ENCODE data around the gene KLK10. TPM values are rescaled to one million over a fixed set of nuclear protein-coding genes. Genes with fewer than 3 reads are reported as not detected.

The KLK10 gene
- total RNA-seq, 4 donors from 2014 or later = 73.4 to 816 (median 310) TPM

GRCh38 chr19:51018745-51019543 lies 565 bp downstream of the KLK10 start:
- no peak for DNase-seq
- TF ChIP-seq CTCF (IDR thresholded peaks at IDR 0.05) (no peak), POLR2A (IDR thresholded peaks at IDR 0.05) (peak in 2 of 4 donors; percentile 33 to 72)
- Histone ChIP-seq H3K9me3 (no peaks in the 10 kb centered on the region), H3K27me3 (peaks cover 0 to 87% (median 2%) of the 10 kb centered on the region in 4 donors), H3K36me3 (peaks cover 0 to 33% (median 0%) of the 10 kb centered on the region in 3 donors), H3K4me1 (peaks cover 14 to 64% (median 16%) of the 10 kb centered on the region in 3 donors), H3K27ac (peak overlapping the region; percentile 80 to 94 (median 88)), H3K4me3 (peak overlapping the region; percentile 44 to 65 (median 60))
- intact Hi-C loops (cut with DNase I) = loop anchor here (5.0 kb wide), 1 partner anchor 87 kb away; no protein-coding TSS in a partner anchor
- 1 to 9% methylated on average over 18 to 27 of the region's 68 CpGs for WGBS, 2 donors

GRCh38 chr19:51016798-51017683 lies 2.5 kb downstream of the KLK10 start:
- intact Hi-C loops (cut with DNase I) = loop anchor here (5.0 kb wide), 1 partner anchor 85 kb away; no protein-coding TSS in a partner anchor
- peaks cover 14 to 56% (median 16%) of the 10 kb centered on the region in 3 donors for H3K4me1 ChIP-seq
- H3K36me3 ChIP-seq = peaks cover 0 to 15% (median 0%) of the 10 kb centered on the region in 3 donors
- H3K9me3 ChIP-seq = no peaks in the 10 kb centered on the region
- TF ChIP-seq POLR2A (IDR thresholded peaks at IDR 0.05) (peak in 1 of 4 donors; percentile 8), CTCF (IDR thresholded peaks at IDR 0.05) (peak; percentile 36 to 96 (median 89))
- peaks cover 0 to 85% (median 2%) of the 10 kb centered on the region in 4 donors for H3K27me3 ChIP-seq
- DNase-seq = no peak
- peak overlapping the region; percentile 85 to 94 (median 88) for H3K27ac ChIP-seq
- 2% methylated on average over 31 to 55 of the region's 68 CpGs for WGBS, 2 donors
- peak overlapping the region; percentile 49 to 66 (median 60) for H3K4me3 ChIP-seq

- Histone ChIP-seq H3K27me3 (peaks cover 0 to 91% (median 2%) of the 10 kb centered on the region in 4 donors), H3K36me3 (peaks cover 0 to 15% (median 0%) of the 10 kb centered on the region in 3 donors), H3K4me1 (peaks cover 14 to 50% (median 17%) of the 10 kb centered on the region in 3 donors), H3K9me3 (no peaks in the 10 kb centered on the region), H3K27ac (peak overlapping the region in 1 of 4 donors; percentile 89), H3K4me3 (no peak overlapping the region)
- intact Hi-C loops (cut with DNase I) = loop anchor here (5.0 kb wide), 1 partner anchor 83 kb away; no protein-coding TSS in a partner anchor
- no peak for TF ChIP-seq POLR2A (IDR thresholded peaks at IDR 0.05)
- TF ChIP-seq CTCF (IDR thresholded peaks at IDR 0.05) = no peak
- 90 to 100% methylated on average over 3 to 7 of the region's 19 CpGs for WGBS, 2 donors
- no peak for DNase-seq
Measured at GRCh38 chr19:51015691-51016267, 3.7 kb downstream of the KLK10 start.

GRCh38 chr19:51014242-51014641 lies 5.3 kb downstream of the KLK10 start:
- DNase-seq = no peak
- intact Hi-C loops (cut with DNase I) = no loop called here
- 67 to 81% methylated on average over 5 to 6 of the region's 6 CpGs for WGBS, 2 donors
- Histone ChIP-seq H3K9me3 (no peaks in the 10 kb centered on the region), H3K27me3 (peaks cover 0 to 90% (median 2%) of the 10 kb centered on the region in 4 donors), H3K4me3 (no peak overlapping the region), H3K36me3 (peaks cover 0 to 15% (median 0%) of the 10 kb centered on the region in 3 donors), H3K4me1 (peaks cover 8 to 50% (median 17%) of the 10 kb centered on the region in 3 donors), H3K27ac (peak overlapping the region in 3 of 4 donors; percentile 5 to 36 (median 9))
- TF ChIP-seq POLR2A (IDR thresholded peaks at IDR 0.05) = no peak
- no peak for TF ChIP-seq CTCF (IDR thresholded peaks at IDR 0.05)
